Embryonic facial prominence (tissue), 1 donor: ENCODE results near the gene ARHGEF40.

Experiments used
- DNase-seq: peaks from one replicate; pipeline ENCODE4 v3.0.0-alpha.2; 2016; ENCODE audit errors: extremely low spot score

The ARHGEF40 gene

DNA sequence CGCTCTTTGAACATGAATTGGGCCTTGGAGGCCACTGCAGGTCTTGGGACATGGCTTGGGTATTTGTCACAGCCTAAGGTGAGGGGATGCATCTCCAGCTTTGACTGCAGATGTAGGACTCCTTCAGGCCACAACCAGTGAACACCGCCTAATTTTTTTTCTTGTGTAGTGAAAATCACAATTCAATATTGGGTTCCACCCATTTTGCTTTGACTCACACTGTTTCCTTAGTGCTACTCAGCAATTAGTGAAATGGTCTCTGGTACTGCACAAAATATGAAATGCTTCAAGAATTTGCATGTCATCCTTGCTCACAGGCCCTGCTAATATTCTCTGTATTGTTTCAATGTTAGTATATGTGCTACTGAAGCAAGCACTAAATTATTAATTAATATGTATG, 43.3 kb downstream of the ARHGEF40 start:
- no peak for DNase-seq

DNA sequence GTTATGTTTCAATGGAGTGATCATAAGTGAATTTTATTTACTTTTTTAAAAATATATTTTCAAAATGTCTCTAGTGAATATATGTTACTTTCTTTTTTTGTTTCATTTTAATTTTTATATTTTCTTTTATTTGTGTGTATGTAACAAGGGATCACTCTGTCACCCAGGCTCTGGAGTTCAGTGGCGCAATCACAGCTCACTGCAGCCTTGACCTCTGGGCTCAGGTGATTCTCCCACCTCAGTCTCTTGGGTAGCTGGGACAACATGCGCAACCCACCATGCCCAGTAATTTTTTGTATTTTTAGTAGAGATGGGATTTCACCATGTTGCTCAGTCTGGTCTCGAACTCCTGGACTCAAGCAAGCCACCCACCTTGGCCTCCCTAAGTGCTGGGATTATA, 48.8 kb downstream of the ARHGEF40 start:
- DNase-seq = no peak

DNA sequence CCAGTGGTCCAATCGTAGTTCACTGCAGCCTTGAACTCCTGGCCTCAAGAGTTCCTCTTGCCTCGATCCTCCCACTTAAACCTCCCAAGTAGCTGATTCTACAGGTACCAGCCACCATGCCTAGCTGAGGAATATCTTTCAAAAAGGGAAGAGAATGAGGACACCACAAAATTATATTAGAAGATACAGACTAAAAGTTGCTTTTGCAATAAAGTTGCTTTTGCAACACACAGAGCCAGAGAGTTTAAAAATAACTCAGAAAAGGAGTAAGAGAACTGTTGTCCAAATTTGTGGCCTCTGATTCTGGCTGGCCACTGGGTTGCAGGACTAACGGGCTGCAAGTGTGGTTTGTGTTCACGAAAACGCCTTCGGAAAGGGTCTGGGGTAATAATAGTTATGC, 50.6 kb downstream of the ARHGEF40 start:
- no peak for DNase-seq

DNA sequence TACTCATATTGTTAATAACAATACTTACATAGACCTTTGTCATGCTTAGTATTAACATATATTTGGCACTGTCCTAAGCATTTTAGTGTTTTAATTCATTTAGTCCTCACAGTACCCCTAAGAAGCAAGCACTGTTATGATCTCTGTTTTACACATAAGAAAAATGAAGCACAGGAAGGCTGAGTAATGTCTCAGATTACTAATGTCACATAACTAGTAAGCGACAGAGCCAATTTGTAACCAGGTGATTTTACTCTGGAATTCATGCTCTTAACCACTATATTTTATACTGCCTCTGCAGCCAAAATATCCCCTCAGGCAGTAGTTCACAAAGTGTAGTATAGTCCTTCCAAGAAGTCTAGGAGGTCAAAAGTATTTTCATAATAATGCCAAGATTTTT, 51.0 kb downstream of the ARHGEF40 start:
- no peak for DNase-seq

DNA sequence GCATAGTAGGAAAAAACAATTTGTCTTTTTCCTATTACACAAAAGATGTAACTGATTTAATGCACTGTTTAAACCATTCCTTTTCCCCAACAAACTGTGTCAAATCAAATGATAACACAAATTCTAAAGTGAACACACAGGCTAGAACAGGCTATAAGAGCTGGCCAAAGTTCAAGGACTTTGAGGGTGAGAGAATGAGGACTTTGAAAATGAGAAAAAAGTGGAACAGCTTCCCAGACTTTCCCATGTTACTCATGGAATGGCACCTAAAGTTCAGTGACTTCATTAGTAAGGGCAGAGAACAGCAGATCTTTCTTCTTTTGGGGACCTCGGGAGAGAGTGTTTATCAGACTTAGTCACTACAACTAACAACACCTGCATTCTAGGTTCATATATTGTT, 53.3 kb downstream of the ARHGEF40 start:
- DNase-seq = no peak

DNA sequence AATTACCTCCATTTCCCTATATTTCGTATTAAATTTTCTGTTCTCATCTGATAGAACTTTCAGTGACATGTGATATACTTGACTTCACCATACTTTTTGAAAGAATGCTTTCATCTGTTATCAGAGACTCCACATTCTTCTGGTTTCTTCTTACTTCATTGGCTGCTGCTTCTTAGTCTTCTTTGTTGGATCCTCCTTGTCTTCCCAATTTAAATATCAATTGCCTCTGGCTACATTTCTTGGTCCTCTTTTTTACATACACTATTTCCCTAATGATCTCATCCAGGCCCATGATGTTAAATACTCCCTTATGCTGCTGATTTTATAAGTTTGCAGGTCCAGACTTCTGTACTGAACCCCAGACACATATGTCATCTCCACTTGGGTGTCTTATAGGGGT, 63.8 kb downstream of the ARHGEF40 start:
- no peak for DNase-seq

DNA sequence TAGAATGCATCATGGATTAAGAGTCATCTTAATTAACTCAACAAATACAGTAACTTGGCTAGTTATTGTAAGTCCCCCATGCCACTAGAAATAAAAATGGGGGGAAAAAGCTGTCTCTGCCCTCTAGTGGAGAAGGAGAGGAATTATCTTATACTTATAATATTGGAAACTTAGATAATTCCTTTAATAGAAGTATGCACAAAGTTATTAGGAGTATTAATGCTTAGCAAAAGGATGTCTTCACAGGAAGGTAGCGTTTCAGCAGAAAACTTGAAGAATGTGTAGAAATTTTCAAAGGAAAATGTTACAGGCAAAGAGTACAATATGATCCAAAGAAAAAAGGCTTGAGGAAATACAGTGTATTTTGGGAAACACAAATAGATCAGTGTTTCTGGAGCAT, 65.9 kb downstream of the ARHGEF40 start:
- no peak for DNase-seq
